Measurements from ENCODE around the gene APOL1. TPM values are rescaled to one million over a fixed set of nuclear protein-coding genes. Genes with fewer than 3 reads are reported as not detected.
"Not testable (repeated sequence)": the region's sequence is repeated elsewhere in the genome, so short reads cannot be mapped to it uniquely, and the experiment has no call there.

Gene APOL1
- total RNA-seq, 1 donor from 2014 or later = 1.7 TPM

- Mint-ChIP-seq H3K9me3 (peaks cover 35% of the 10 kb centered on the region), H3K36me3 (peaks cover 12% of the 10 kb centered on the region), H3K27ac (no peak overlapping the region), H3K27me3 (ENCODE audit: low read depth) (no peaks in the 10 kb centered on the region), H3K4me3 (no peak overlapping the region), H3K4me1 (peaks cover 9% of the 10 kb centered on the region)
- DNase-seq (ENCODE audit: low spot score in 2 of 2, unreplicated experiment in 2 of 2) = no peak
- TF ChIP-seq CTCF (IDR thresholded peaks at IDR 0.05; ENCODE audit: unreplicated experiment) = no peak
These were observed 8.2 kb upstream of the APOL1 start for GRCh38 chr22:36244522-36245391.

GRCh38 chr22:36245805-36246356, 7.1 kb upstream of the APOL1 start:
- H3K9me3 Mint-ChIP-seq = peaks cover 39% of the 10 kb centered on the region
- TF ChIP-seq CTCF (IDR thresholded peaks at IDR 0.05; ENCODE audit: unreplicated experiment) = no peak
- no peak overlapping the region for H3K4me3 Mint-ChIP-seq
- no peaks in the 10 kb centered on the region for H3K27me3 Mint-ChIP-seq (ENCODE audit: low read depth)
- peaks cover 6% of the 10 kb centered on the region for H3K4me1 Mint-ChIP-seq
- H3K36me3 Mint-ChIP-seq = peaks cover 12% of the 10 kb centered on the region
- DNase-seq (ENCODE audit: low spot score in 2 of 2, unreplicated experiment in 2 of 2) = no peak
- no peak overlapping the region for H3K27ac Mint-ChIP-seq

- no peak for DNase-seq (ENCODE audit: low spot score in 2 of 2, unreplicated experiment in 2 of 2)
- Mint-ChIP-seq H3K9me3 (peaks cover 39% of the 10 kb centered on the region), H3K27ac (no peak overlapping the region), H3K27me3 (ENCODE audit: low read depth) (no peaks in the 10 kb centered on the region), H3K4me1 (peaks cover 11% of the 10 kb centered on the region), H3K4me3 (no peak overlapping the region), H3K36me3 (peaks cover 12% of the 10 kb centered on the region)
- TF ChIP-seq CTCF (IDR thresholded peaks at IDR 0.05; ENCODE audit: unreplicated experiment) = no peak
These were observed 6.2 kb upstream of the APOL1 start for GRCh38 chr22:36246718-36247117.

- Mint-ChIP-seq H3K27ac (no peak overlapping the region), H3K4me1 (peaks cover 21% of the 10 kb centered on the region)
These were observed 5.0 kb upstream of the APOL1 start for GRCh38 chr22:36247955-36248354.

GRCh38 chr22:36249160-36249559, 3.8 kb upstream of the APOL1 start:
- Mint-ChIP-seq H3K36me3 (peaks cover 5% of the 10 kb centered on the region), H3K4me1 (peaks cover 31% of the 10 kb centered on the region), H3K27ac (no peak overlapping the region), H3K27me3 (ENCODE audit: low read depth) (peaks cover 10% of the 10 kb centered on the region), H3K4me3 (no peak overlapping the region), H3K9me3 (peaks cover 22% of the 10 kb centered on the region)
- TF ChIP-seq CTCF (IDR thresholded peaks at IDR 0.05; ENCODE audit: unreplicated experiment) = no peak
- no peak for DNase-seq (ENCODE audit: low spot score in 2 of 2, unreplicated experiment in 2 of 2)

More at GRCh38 chr22:36247955-36248354, 5.0 kb upstream of the APOL1 start:
- Mint-ChIP-seq H3K9me3 (peaks cover 29% of the 10 kb centered on the region), H3K4me3 (no peak overlapping the region), H3K27me3 (ENCODE audit: low read depth) (peaks cover 5% of the 10 kb centered on the region), H3K36me3 (peaks cover 5% of the 10 kb centered on the region)
- no peak for DNase-seq (ENCODE audit: low spot score in 2 of 2, unreplicated experiment in 2 of 2)
- no peak for TF ChIP-seq CTCF (IDR thresholded peaks at IDR 0.05; ENCODE audit: unreplicated experiment)

- not testable (repeated sequence) for H3K36me3 Mint-ChIP-seq; H3K27me3 Mint-ChIP-seq (ENCODE audit: low read depth); H3K4me3 Mint-ChIP-seq; H3K27ac Mint-ChIP-seq; DNase-seq (ENCODE audit: low spot score in 2 of 2, unreplicated experiment in 2 of 2)
- peaks cover 32% of the 10 kb centered on the region for H3K4me1 Mint-ChIP-seq
- H3K9me3 Mint-ChIP-seq = peaks cover 22% of the 10 kb centered on the region
These were observed 2.5 kb upstream of the APOL1 start for GRCh38 chr22:36250292-36250960.

GRCh38 chr22:36251979-36252608, 839 bp upstream of the APOL1 start:
- Mint-ChIP-seq H3K4me1 (peaks cover 27% of the 10 kb centered on the region), H3K9me3 (peaks cover 22% of the 10 kb centered on the region), H3K27me3 (ENCODE audit: low read depth) (peaks cover 12% of the 10 kb centered on the region)
- H3K4me3 Mint-ChIP-seq; H3K27ac Mint-ChIP-seq; H3K36me3 Mint-ChIP-seq; DNase-seq (ENCODE audit: low spot score in 2 of 2, unreplicated experiment in 2 of 2): not testable (repeated sequence)
